IMR-90 (cell line): ENCODE measurements around the gene FLCN. TPM values are rescaled to one million over a fixed set of nuclear protein-coding genes. Genes with fewer than 3 reads are reported as not detected.
"Not testable (repeated sequence)": the region's sequence is repeated elsewhere in the genome, so short reads cannot be mapped to it uniquely, and the experiment has no call there.

Source experiments
- ATAC-seq: fragments of 200-7000 bp; cut with Tn5 transposase; 2 replicates; pipeline ENCODE4 v1.9.1; 2020; ENCODE audit warnings: low read depth, mild to moderate bottlenecking, moderate library complexity
- BruUV-seq: library from RNA; stranded (reverse); fragments of 400-500 nt; replicated peaks from 2 replicates; lab custom pipeline; 2021; lab: Mats Ljungman, UMichigan
- CTCF ChIA-PET: fragments of 300-600 bp; formaldehyde crosslinking; extraction: SDS; loops from one replicate; lab custom pipeline; 2021; ENCODE audit warnings: antibody characterized with exemption; lab: Yijun Ruan, JAX
- POLR2A ChIA-PET: fragments of 300-600 bp; sonication (Branson Sonifier 250); formaldehyde crosslinking; loops from one replicate; lab custom pipeline; 2022; ENCODE audit warnings: antibody characterized with exemption; ENCODE audit not compliant: unreplicated experiment; lab: Charles Lee
- DNase-seq: peaks from one replicate; pipeline ENCODE4 v3.0.0; 2013
- H2AFZ ChIP-seq: replicated peaks from 2 replicates; pipeline ENCODE3; 2013; ENCODE audit warnings: low read length, mild to moderate bottlenecking; ENCODE audit not compliant: poor library complexity
- H2AK5ac ChIP-seq: 2 replicates; pipeline ENCODE4 v1.6.1; 2013; ENCODE audit warnings: low read depth, low read length, inconsistent platforms
- H2AK9ac ChIP-seq: replicated peaks from 2 replicates; pipeline ENCODE3; 2013; ENCODE audit warnings: mild to moderate bottlenecking, low read depth, low read length, moderate library complexity; ENCODE audit not compliant: poor library complexity
- H2BK120ac ChIP-seq: 2 replicates; pipeline ENCODE4 v1.6.1; 2013; ENCODE audit warnings: low read depth, low read length, inconsistent platforms
- H2BK15ac ChIP-seq: 3 replicates; pipeline ENCODE4 v1.6.1; 2013; ENCODE audit warnings: low read depth, low read length, inconsistent platforms
- H2BK20ac ChIP-seq: 2 replicates; pipeline ENCODE4 v1.6.1; 2013; ENCODE audit warnings: low read depth, mild to moderate bottlenecking, inconsistent platforms, low read length, moderate library complexity
- H2BK5ac ChIP-seq: 2 replicates; pipeline ENCODE4 v1.6.1; 2013; ENCODE audit warnings: mild to moderate bottlenecking, low read depth, low read length, inconsistent platforms; ENCODE audit not compliant: poor library complexity, severe bottlenecking
- H3K14ac ChIP-seq: replicated peaks from 2 replicates; pipeline ENCODE4 v1.6.1; 2013; ENCODE audit warnings: low read depth, low read length, inconsistent platforms
- H3K18ac ChIP-seq: 2 replicates; pipeline ENCODE4 v1.6.1; 2013; ENCODE audit warnings: low read depth, low read length, control low read depth
- H3K23ac ChIP-seq: 2 replicates; pipeline ENCODE4 v1.6.1; 2013; ENCODE audit warnings: low read depth, low read length, inconsistent platforms
- H3K27ac ChIP-seq: 2 replicates; pipeline ENCODE4 v1.5.1; 2013; ENCODE audit warnings: mild to moderate bottlenecking, control low read depth, low read length; ENCODE audit not compliant: insufficient read depth
- H3K27me3 ChIP-seq: 2 replicates; pipeline ENCODE4 v1.6.1; 2013; ENCODE audit warnings: low read length; ENCODE audit not compliant: control insufficient read depth, insufficient read depth
- H3K36me3 ChIP-seq: 2 replicates; pipeline ENCODE4 v1.6.1; 2013; ENCODE audit warnings: low read length, mixed read lengths; ENCODE audit not compliant: control insufficient read depth, insufficient read depth
- H3K4ac ChIP-seq: 2 replicates; pipeline ENCODE4 v1.6.1; 2013; ENCODE audit warnings: low read depth, low read length, inconsistent platforms
- H3K4me1 ChIP-seq: 2 replicates; pipeline ENCODE4 v1.6.1; 2013; ENCODE audit warnings: low read length, mixed read lengths; ENCODE audit not compliant: control insufficient read depth, insufficient read depth
- H3K4me2 ChIP-seq: 2 replicates; pipeline ENCODE4 v1.6.1; 2013; ENCODE audit warnings: low read depth, mild to moderate bottlenecking, control low read depth, low read length, moderate library complexity
- H3K4me3 ChIP-seq: 2 replicates; pipeline ENCODE4 v1.5.1; 2013; ENCODE audit warnings: low read depth, mild to moderate bottlenecking, control low read depth, low read length, moderate library complexity; ENCODE audit not compliant: insufficient read depth
- H3K56ac ChIP-seq: 2 replicates; pipeline ENCODE4 v1.6.1; 2013; ENCODE audit warnings: low read length, inconsistent platforms; ENCODE audit not compliant: insufficient read depth; ENCODE audit errors: extremely low read depth
- H3K79me1 ChIP-seq, 2 experiments: 2 replicates each; pipeline ENCODE4 v1.6.1; 2013; ENCODE audit warnings: low read length in 2 of 2, inconsistent platforms in 1 of 2, low read depth in 1 of 2
- H3K9ac ChIP-seq: 2 replicates; pipeline ENCODE4 v1.6.1; 2013; ENCODE audit warnings: low read depth, low read length, control low read depth
- H3K9me1 ChIP-seq: 2 replicates; pipeline ENCODE4 v1.6.1; 2013; ENCODE audit warnings: low read length, inconsistent platforms; ENCODE audit not compliant: insufficient read depth
- H3K9me3 ChIP-seq: 2 replicates; pipeline ENCODE4 v1.6.1; 2013; ENCODE audit warnings: low read length; ENCODE audit not compliant: control insufficient read depth, insufficient read depth
- H4K20me1 ChIP-seq: 2 replicates; pipeline ENCODE4 v1.6.1; 2013; ENCODE audit warnings: low read length, inconsistent platforms; ENCODE audit not compliant: insufficient read depth
- H4K5ac ChIP-seq: 2 replicates; pipeline ENCODE4 v1.6.1; 2013; ENCODE audit warnings: mild to moderate bottlenecking, low read depth, low read length, control low read depth
- H4K8ac ChIP-seq, 2 experiments: 2 replicates each; pipeline ENCODE4 v1.6.1; 2013; ENCODE audit warnings: low read depth in 2 of 2, low read length in 2 of 2, control low read depth in 1 of 2, inconsistent platforms in 1 of 2
- H4K91ac ChIP-seq: 2 replicates; pipeline ENCODE4 v1.6.1; 2013; ENCODE audit warnings: low read depth, low read length, inconsistent platforms; ENCODE audit not compliant: insufficient read depth
- WGBS, 2 experiments: methylation state at CpG; one replicate each; pipeline versions ENCODE4 v1.1.5 to v1.1.7; 2013; ENCODE audit warnings: missing lambda C conversion rate in 2 of 2; ENCODE audit not compliant: insufficient read length in 1 of 2; ENCODE audit errors: extremely low coverage in 2 of 2; 5-methylcytosine and 5-hydroxymethylcytosine counted together
- dilution Hi-C: fragments of 300-500 bp; cut with HindIII; formaldehyde crosslinking; loops from one replicate; pipeline ENCODE4 v1.14.3; 2018; ENCODE audit warnings: low sequenced_read_pairs; ENCODE audit not compliant: unreplicated experiment
- in situ Hi-C: fragments of 300-500 bp; cut with MboI; formaldehyde crosslinking; loops from 3 replicates; pipeline ENCODE4 v1.14.3; 2019; ENCODE audit warnings: low sequenced_read_pairs, inconsistent platforms, mixed read lengths
- intact Hi-C: fragments of 100-400 bp; cut with micrococcal nuclease; formaldehyde crosslinking; loops from 2 replicates; pipeline ENCODE4 v1.10.0; 2022
- polyA plus RNA-seq, 3 experiments: library from polyadenylated mRNA; depleted of rRNA; stranded (reverse); fragments of >200 nt; gene quantifications; 2 replicates each; pipeline ENCODE4 v1.2.3, GENCODE V29; 2012; ENCODE audit warnings: low replicate concordance in 1 of 3
- total RNA-seq: library from RNA; depleted of rRNA; stranded (reverse); fragments of >200 nt; gene quantifications from 2 replicates; pipeline ENCODE4 v1.2.3, GENCODE V29; 2012

FLCN gene
- total and polyA plus RNA-seq, 2 of the 4 experiments (the other 2 are of a cell fraction), result 16.8 to 24.8 TPM

DNA sequence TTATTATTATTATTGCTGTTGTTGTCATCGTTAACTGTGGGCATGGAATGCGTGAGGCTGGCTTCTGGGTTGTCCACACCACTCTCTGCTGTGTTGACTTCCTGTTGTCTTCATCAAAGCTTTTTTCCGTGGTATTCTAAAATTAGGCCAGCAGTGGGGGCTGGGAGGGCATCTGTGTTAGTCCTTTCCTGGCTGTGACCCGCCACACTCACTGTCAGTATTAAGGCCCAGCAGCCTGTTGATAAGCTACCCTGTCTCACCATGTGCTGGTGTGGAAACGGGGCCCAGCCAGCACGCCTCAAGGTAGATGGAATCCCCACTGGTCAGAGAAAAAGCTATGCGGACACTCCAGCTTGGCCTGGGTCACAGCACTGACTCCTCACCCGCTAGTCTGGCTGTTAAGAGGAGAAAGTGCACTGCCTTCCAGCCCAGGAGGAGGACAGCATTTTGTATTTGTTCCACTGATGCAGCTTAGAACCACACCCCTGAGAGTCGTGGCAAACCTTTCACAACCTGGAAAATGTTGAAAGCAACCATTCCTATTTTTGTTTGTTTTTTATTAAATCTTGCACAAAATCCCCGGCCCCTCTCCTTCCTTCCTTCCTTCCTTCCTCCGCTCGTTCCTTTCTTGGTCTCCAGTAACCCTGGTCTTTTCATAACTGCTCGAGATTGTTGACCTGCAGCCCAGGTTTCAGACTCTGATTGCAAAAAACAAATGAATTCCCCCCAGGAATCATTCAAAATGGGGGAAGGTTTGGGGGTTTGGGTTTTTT, 51.8 kb downstream of the FLCN start:
- in situ Hi-C loops, intact Hi-C loops, H3K56ac ChIP-seq, H3K27me3 ChIP-seq, H2BK120ac ChIP-seq, H2AFZ ChIP-seq, H4K20me1 ChIP-seq, H2BK20ac ChIP-seq, DNase-seq, H3K4me1 ChIP-seq, H3K18ac ChIP-seq, H3K27ac ChIP-seq, H4K91ac ChIP-seq, H3K9me3 ChIP-seq, H3K9ac ChIP-seq, H3K4ac ChIP-seq, H3K4me3 ChIP-seq, H3K23ac ChIP-seq, H3K4me2 ChIP-seq, H3K14ac ChIP-seq, H4K8ac ChIP-seq, H2AK5ac ChIP-seq, POLR2A ChIA-PET, H2BK5ac ChIP-seq, dilution Hi-C loops, H2BK15ac ChIP-seq, ATAC-seq, H3K9me1 ChIP-seq, H4K5ac ChIP-seq, H2AK9ac ChIP-seq: not testable (repeated sequence)
- Histone ChIP-seq H3K79me1 (peaks cover 0 to 23% of the 10 kb centered on the region in 2 experiments; a peak in 3 of 4 replicates), H3K36me3 (peaks cover 48% of the 10 kb centered on the region)
- WGBS, 2 experiments, result 100% methylated on average over 2 of the region's 13 CpGs; no CpG with 5 or more reads in 1 of the 2 experiments
- CTCF ChIA-PET, result interaction anchor here (0.6 kb wide), 1 partner anchor 14 kb away, joined by 4 read pairs; no protein-coding TSS in a partner anchor
- TSS peak; percentile 35 for BruUV-seq
